Body of pancreas (tissue), 4 donors: Measurements from ENCODE around the gene GLCCI1. TPM values are rescaled to one million over a fixed set of nuclear protein-coding genes. Genes with fewer than 3 reads are reported as not detected.
A peak's percentile ranks its signal among the peaks of the same experiment; 100 is the strongest.

ENCODE experiments used
- ATAC-seq: fragments of 150-250 bp; one replicate; pipeline ENCODE4 v1.9.1; 2016
- DNase-seq, 4 donors: peaks; one replicate each; pipeline ENCODE4 v3.0.0-alpha.2; 2019
- H3K27ac ChIP-seq, 4 donors: fragments of 200-600 bp; sonication (generic); 1 replicate in 3 of 4; 2 replicates in 1 of 4; pipeline versions ENCODE4 v1.5.1 to v1.6.1; 2016 to 2019; ENCODE audit warnings: mild to moderate bottlenecking in 1 of 4, mixed read lengths in 1 of 4, moderate library complexity in 1 of 4
- H3K27me3 ChIP-seq, 2 donors: fragments of 200-600 bp; sonication (generic); one replicate each; pipeline ENCODE4 v1.6.0; 2016; ENCODE audit warnings: mild to moderate bottlenecking in 1 of 2
- H3K36me3 ChIP-seq, 2 donors: fragments of 200-600 bp; sonication (generic); replicated peaks in 1 of 2; 2 replicates each; pipeline ENCODE4 v1.5.1; 2016; ENCODE audit warnings: low read depth in 2 of 2; ENCODE audit not compliant: insufficient read depth in 1 of 2
- H3K4me1 ChIP-seq: fragments of 200-600 bp; sonication (generic); one replicate; pipeline ENCODE4 v1.6.0; 2016
- H3K4me3 ChIP-seq, 2 donors: fragments of 200-600 bp; sonication (generic); 1 replicate in 1 of 2; 2 replicates in 1 of 2; pipeline ENCODE4 v1.5.1; 2016 to 2019
- H3K9me3 ChIP-seq, 3 donors: fragments of 200-600 bp; sonication (generic); 1 replicate in 2 of 3; 2 replicates in 1 of 3; pipeline ENCODE4 v1.5.1; 2016
- POLR2A ChIP-seq, 3 donors: fragments of 450-650 bp; IDR thresholded peaks; one replicate each; pipeline ENCODE4 v1.6.1; 2016; ENCODE audit warnings: antibody characterized with exemption in 3 of 3, mild to moderate bottlenecking in 2 of 3
- WGBS, 2 donors: methylation state at CpG; one replicate each; pipeline ENCODE4 v1.1.5; 2017; 5-methylcytosine and 5-hydroxymethylcytosine counted together
- intact Hi-C: fragments of 100-400 bp; cut with DNase I; formaldehyde crosslinking; loops from one replicate; pipeline ENCODE4 v1.15.1; 2023
- total RNA-seq, 2 donors: library from RNA; depleted of rRNA; stranded (reverse); fragments of >200 nt; gene quantifications; one replicate each; pipeline ENCODE4 v1.1.0, GENCODE V29; 2016
- TF ChIP-seq, protein P1 (sequence below), 7 experiments: fragments of 450-650 bp in 4 of 7; fragments of 200-600 bp in 3 of 7; sonication (generic) in 3 of 7; IDR thresholded peaks; one replicate each; pipeline ENCODE4 v1.5.1; 2016 to 2019; ENCODE audit warnings: antibody characterized with exemption in 7 of 7

GLCCI1 gene
- total RNA-seq, 2 donors from 2014 or later = 5.9 to 8.3 TPM

DNA sequence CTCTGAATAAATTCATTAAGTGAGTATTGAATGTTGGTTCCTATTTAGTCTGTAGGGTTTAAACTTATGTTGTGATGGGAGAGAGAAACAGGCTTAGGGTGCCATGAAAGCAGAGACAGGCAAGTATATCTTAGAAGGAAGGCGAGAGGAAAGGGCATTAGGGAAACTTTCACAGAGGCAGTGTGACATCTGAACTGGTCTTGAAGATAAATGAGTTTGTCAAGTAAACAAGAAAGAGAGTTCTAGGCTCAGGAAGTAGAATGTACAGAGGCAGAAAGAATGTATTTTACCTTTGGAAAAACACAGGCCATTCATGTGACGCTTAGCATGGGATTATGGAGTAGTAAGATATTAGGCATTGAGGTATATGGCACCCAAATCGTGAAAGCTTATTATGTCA, 34.5 kb downstream of the GLCCI1 start:
- no peak for TF ChIP-seq POLR2A (IDR thresholded peaks at IDR 0.05)
- TF ChIP-seq, protein P1, sequence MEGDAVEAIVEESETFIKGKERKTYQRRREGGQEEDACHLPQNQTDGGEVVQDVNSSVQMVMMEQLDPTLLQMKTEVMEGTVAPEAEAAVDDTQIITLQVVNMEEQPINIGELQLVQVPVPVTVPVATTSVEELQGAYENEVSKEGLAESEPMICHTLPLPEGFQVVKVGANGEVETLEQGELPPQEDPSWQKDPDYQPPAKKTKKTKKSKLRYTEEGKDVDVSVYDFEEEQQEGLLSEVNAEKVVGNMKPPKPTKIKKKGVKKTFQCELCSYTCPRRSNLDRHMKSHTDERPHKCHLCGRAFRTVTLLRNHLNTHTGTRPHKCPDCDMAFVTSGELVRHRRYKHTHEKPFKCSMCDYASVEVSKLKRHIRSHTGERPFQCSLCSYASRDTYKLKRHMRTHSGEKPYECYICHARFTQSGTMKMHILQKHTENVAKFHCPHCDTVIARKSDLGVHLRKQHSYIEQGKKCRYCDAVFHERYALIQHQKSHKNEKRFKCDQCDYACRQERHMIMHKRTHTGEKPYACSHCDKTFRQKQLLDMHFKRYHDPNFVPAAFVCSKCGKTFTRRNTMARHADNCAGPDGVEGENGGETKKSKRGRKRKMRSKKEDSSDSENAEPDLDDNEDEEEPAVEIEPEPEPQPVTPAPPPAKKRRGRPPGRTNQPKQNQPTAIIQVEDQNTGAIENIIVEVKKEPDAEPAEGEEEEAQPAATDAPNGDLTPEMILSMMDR (IDR thresholded peaks at IDR 0.05) = no peak
- Histone ChIP-seq H3K27ac (peak overlapping the region in 1 of 4 donors; percentile 11), H3K4me3 (no peak overlapping the region), H3K36me3 (no peaks in the 10 kb centered on the region), H3K9me3 (no peaks in the 10 kb centered on the region), H3K4me1 (peaks cover 7% of the 10 kb centered on the region), H3K27me3 (no peaks in the 10 kb centered on the region)
- DNase-seq (no peak), ATAC-seq (no peak)
- WGBS, 2 donors = 30 to 32% methylated on average over 3 of the region's 3 CpGs
- intact Hi-C loops = no loop called here

- Histone ChIP-seq H3K9me3 (no peaks in the 10 kb centered on the region), H3K36me3 (no peaks in the 10 kb centered on the region), H3K4me3 (no peak overlapping the region), H3K27ac (no peak overlapping the region), H3K4me1 (peaks cover 7% of the 10 kb centered on the region), H3K27me3 (no peaks in the 10 kb centered on the region)
- no peak for ATAC-seq
- WGBS, 2 donors = 11 to 20% methylated on average over 1 of the region's 1 CpG
- intact Hi-C loops = no loop called here
- TF ChIP-seq POLR2A (IDR thresholded peaks at IDR 0.05) = no peak
- TF ChIP-seq, protein P1 (IDR thresholded peaks at IDR 0.05) = no peak
- no peak for DNase-seq
Measured at GRCh38 chr7:8005279-8005678, 36.7 kb downstream of the GLCCI1 start.

DNA sequence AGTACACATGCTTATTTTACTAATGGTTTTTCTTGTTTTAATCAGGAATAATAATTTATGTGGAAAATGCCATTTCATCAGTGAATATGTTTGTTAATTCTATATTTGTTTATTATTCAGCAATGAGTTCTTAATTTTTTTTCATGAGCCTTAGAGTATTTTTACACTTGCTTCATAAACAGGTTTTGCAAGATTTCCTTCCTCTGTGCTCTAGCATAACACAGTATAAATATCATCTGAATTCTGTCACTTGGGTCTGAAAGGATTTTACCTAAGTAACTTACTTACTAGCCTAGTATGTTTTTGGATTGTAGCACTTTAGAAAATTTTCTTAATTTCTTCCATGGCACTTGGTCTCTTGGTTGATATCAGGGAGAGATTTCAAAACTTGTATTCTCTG, 45.8 kb downstream of the GLCCI1 start:
- intact Hi-C loops = no loop called here
- no peak for ATAC-seq
- H3K27me3 ChIP-seq = no peaks in the 10 kb centered on the region
- DNase-seq = no peak
- H3K4me3 ChIP-seq = no peak overlapping the region
- H3K27ac ChIP-seq = no peak overlapping the region
- no peaks in the 10 kb centered on the region for H3K9me3 ChIP-seq
- no peaks in the 10 kb centered on the region for H3K36me3 ChIP-seq
- H3K4me1 ChIP-seq = peaks cover 10% of the 10 kb centered on the region
- no peak for TF ChIP-seq POLR2A (IDR thresholded peaks at IDR 0.05)
- TF ChIP-seq, protein P1 (IDR thresholded peaks at IDR 0.05) = no peak

GRCh38 chr7:8015100-8015745, 46.6 kb downstream of the GLCCI1 start:
- intact Hi-C loops = no loop called here

More at GRCh38 chr7:8015100-8015745, 46.6 kb downstream of the GLCCI1 start:
- Histone ChIP-seq H3K4me1 (peaks cover 10% of the 10 kb centered on the region), H3K27ac (no peak overlapping the region), H3K27me3 (no peaks in the 10 kb centered on the region), H3K4me3 (no peak overlapping the region), H3K9me3 (no peaks in the 10 kb centered on the region), H3K36me3 (no peaks in the 10 kb centered on the region)
- TF ChIP-seq, protein P1 (IDR thresholded peaks at IDR 0.05) = no peak
- no peak for TF ChIP-seq POLR2A (IDR thresholded peaks at IDR 0.05)
- 88 to 89% methylated on average over 1 of the region's 1 CpG for WGBS, 2 donors
- DNase-seq = no peak
- ATAC-seq = no peak
